Neuronal stem cell (in vitro differentiated cells): ENCODE measurements around the gene CACNA1I.

Experiments used
- DNase-seq: peaks from one replicate; pipeline ENCODE4 v3.0.0-alpha.2; 2013; ENCODE audit warnings: low spot score
- H2AFZ ChIP-seq: one replicate; pipeline ENCODE4 v1.6.1; 2013; ENCODE audit warnings: mild to moderate bottlenecking, low read length, inconsistent platforms
- H2AK5ac ChIP-seq: 2 replicates; pipeline ENCODE4 v1.6.1; 2013; ENCODE audit warnings: low read depth, mild to moderate bottlenecking, inconsistent platforms, low read length, moderate library complexity, mixed read lengths
- H2BK120ac ChIP-seq: 2 replicates; pipeline ENCODE4 v1.6.1; 2013; ENCODE audit warnings: low read depth, mild to moderate bottlenecking, inconsistent platforms, low read length, moderate library complexity, mixed read lengths
- H2BK12ac ChIP-seq: one replicate; pipeline ENCODE4 v1.6.1; 2013; ENCODE audit warnings: low read length, inconsistent platforms
- H2BK15ac ChIP-seq: 2 replicates; pipeline ENCODE4 v1.6.1; 2013; ENCODE audit warnings: mild to moderate bottlenecking, low read length, inconsistent platforms, mixed read lengths
- H2BK5ac ChIP-seq: one replicate; pipeline ENCODE4 v1.6.1; 2013; ENCODE audit warnings: inconsistent platforms, mild to moderate bottlenecking, low read length, moderate library complexity
- H3K14ac ChIP-seq: one replicate; pipeline ENCODE4 v1.6.1; 2013; ENCODE audit warnings: low read length, inconsistent platforms
- H3K18ac ChIP-seq: 2 replicates; pipeline ENCODE4 v1.6.1; 2013; ENCODE audit warnings: low read length, inconsistent platforms
- H3K23ac ChIP-seq: 2 replicates; pipeline ENCODE4 v1.6.1; 2013; ENCODE audit warnings: low read depth, mild to moderate bottlenecking, mixed read lengths, low read length, inconsistent platforms; ENCODE audit not compliant: poor library complexity
- H3K27ac ChIP-seq: replicated peaks from 3 replicates; pipeline ENCODE4 v1.5.1; 2013; ENCODE audit warnings: low read length, inconsistent platforms
- H3K27me3 ChIP-seq, 3 experiments: 2 replicates each; pipeline ENCODE4 v1.6.1; 2013; ENCODE audit warnings: low read length in 3 of 3, mild to moderate bottlenecking in 2 of 3, inconsistent platforms in 1 of 3, low read depth in 1 of 3, mixed read lengths in 1 of 3, moderate library complexity in 1 of 3; ENCODE audit not compliant: control insufficient read depth in 3 of 3, insufficient read depth in 3 of 3
- H3K36me3 ChIP-seq, 2 donors: replicated peaks in 1 of 2; 2 replicates each; pipeline ENCODE4 v1.6.1; 2013; ENCODE audit warnings: low read length in 2 of 2; ENCODE audit not compliant: control insufficient read depth in 2 of 2, insufficient read depth in 2 of 2
- H3K4ac ChIP-seq: 2 replicates; pipeline ENCODE4 v1.6.1; 2013; ENCODE audit warnings: inconsistent platforms, mild to moderate bottlenecking, low read length, moderate library complexity
- H3K4me1 ChIP-seq, 2 donors: 1 replicate in 1 of 2; 2 replicates in 1 of 2; pipeline ENCODE4 v1.6.1; 2013; ENCODE audit warnings: low read length in 2 of 2, low read depth in 1 of 2; ENCODE audit not compliant: control insufficient read depth in 2 of 2, insufficient read depth in 1 of 2
- H3K4me2 ChIP-seq: one replicate; pipeline ENCODE4 v1.6.1; 2013; ENCODE audit warnings: mild to moderate bottlenecking, low read length, inconsistent platforms; ENCODE audit not compliant: insufficient read depth, poor library complexity, severe bottlenecking
- H3K4me3 ChIP-seq, 2 donors: 2 replicates each; pipeline ENCODE4 v1.5.1; 2013; ENCODE audit warnings: low read length in 2 of 2, mild to moderate bottlenecking in 2 of 2, inconsistent platforms in 1 of 2, moderate library complexity in 1 of 2
- H3K79me1 ChIP-seq: one replicate; pipeline ENCODE4 v1.6.1; 2013; ENCODE audit warnings: low read depth, mild to moderate bottlenecking, inconsistent platforms, low read length, moderate library complexity
- H3K9ac ChIP-seq: one replicate; pipeline ENCODE4 v1.6.1; 2013; ENCODE audit warnings: mild to moderate bottlenecking, low read depth, low read length, inconsistent platforms; ENCODE audit not compliant: poor library complexity
- H3K9me3 ChIP-seq, 2 donors: replicated peaks in 1 of 2; 2 replicates each; pipeline versions ENCODE3 to v1.6.1; 2013; ENCODE audit warnings: low read length in 2 of 2, mild to moderate bottlenecking in 2 of 2, inconsistent platforms in 1 of 2, low read depth in 1 of 2, mixed read lengths in 1 of 2, moderate library complexity in 1 of 2; ENCODE audit not compliant: control insufficient read depth in 2 of 2, insufficient read depth in 1 of 2
- H4K8ac ChIP-seq: one replicate; pipeline ENCODE4 v1.6.1; 2013; ENCODE audit warnings: low read depth, mild to moderate bottlenecking, inconsistent platforms, low read length, moderate library complexity
- H4K91ac ChIP-seq: one replicate; pipeline ENCODE4 v1.6.1; 2013; ENCODE audit warnings: low read length, low read depth, mild to moderate bottlenecking, inconsistent platforms; ENCODE audit not compliant: poor library complexity
- WGBS, 2 donors: extraction: QIAGEN DNeasy Blood & Tissue Kit; methylation state at CpG; one replicate each; pipeline ENCODE4 v1.1.7; 2013; ENCODE audit warnings: missing lambda C conversion rate in 2 of 2, mixed read lengths in 1 of 2; ENCODE audit not compliant: insufficient read length in 2 of 2, insufficient replicate concordance in 1 of 2; ENCODE audit errors: extremely low coverage in 2 of 2; 5-methylcytosine and 5-hydroxymethylcytosine counted together

Gene CACNA1I

DNA sequence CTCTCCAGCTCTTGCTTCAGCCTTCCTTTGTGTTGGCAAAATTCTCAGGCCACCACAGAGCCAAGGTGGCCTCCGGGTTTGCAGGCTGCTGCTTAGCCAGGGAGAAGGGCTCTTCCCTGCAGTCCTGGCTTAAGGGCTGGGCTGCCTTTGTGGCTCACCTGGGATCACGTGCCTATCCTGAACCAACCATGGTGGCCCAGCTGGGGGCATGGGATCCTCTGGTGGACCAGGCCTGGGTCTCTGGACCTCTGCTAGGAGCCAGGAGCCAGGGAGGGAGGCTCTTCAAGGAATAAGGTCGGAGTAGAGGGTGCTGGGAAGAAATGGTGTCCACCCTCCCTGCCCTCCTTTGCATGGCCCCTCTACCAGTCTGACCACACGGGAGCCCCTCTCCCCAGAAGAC is 43.9 kb downstream of the CACNA1I start:
- Histone ChIP-seq H3K9me3 (peaks cover 0 to 4% of the 10 kb centered on the region in 2 donors), H4K91ac (no peak overlapping the region), H3K18ac (no peak overlapping the region), H3K36me3 (no peaks in the 10 kb centered on the region), H2BK12ac (no peak overlapping the region), H3K4me2 (no peak overlapping the region), H2BK5ac (no peak overlapping the region), H3K9ac (no peak overlapping the region), H3K4me1 (peaks cover 0 to 3% of the 10 kb centered on the region in 2 donors), H2BK15ac (peak overlapping the region; percentile 11), H3K4me3 (no peak overlapping the region), H3K27ac (no peak overlapping the region), H2BK120ac (no peak overlapping the region), H3K23ac (no peak overlapping the region), H4K8ac (no peak overlapping the region), H3K27me3 (no peaks in the 10 kb centered on the region), H3K4ac (no peak overlapping the region), H2AK5ac (no peak overlapping the region), H3K79me1 (no peaks in the 10 kb centered on the region), H2AFZ (no peak overlapping the region), H3K14ac (no peak overlapping the region)
- DNase-seq: no peak
- WGBS, 2 donors: no CpG with 5 or more reads among the region's 4 CpGs

DNA sequence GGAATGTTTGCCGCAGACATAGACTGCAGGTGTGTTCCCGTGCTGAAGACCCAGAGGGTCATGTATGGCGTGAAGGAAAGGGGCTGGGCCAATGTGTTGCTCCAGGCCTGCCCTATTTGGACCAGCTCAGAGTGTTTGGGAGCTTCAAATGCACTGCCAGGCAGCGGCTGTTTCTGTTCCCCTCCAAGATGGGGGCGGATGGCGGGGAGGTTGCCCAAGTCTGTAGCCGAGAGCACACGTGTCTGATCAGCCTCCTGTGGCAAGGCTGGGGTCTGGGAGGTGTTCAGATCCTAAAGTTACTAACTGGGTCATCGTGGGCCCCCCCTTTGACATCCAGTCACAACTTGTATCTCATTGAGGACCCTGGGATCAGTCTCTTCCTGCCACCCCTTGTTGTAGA is 45.5 kb downstream of the CACNA1I start:
- Histone ChIP-seq H3K27me3 (no peaks in the 10 kb centered on the region), H3K14ac (no peak overlapping the region), H3K18ac (no peak overlapping the region), H3K4me3 (no peak overlapping the region), H3K4ac (no peak overlapping the region), H3K36me3 (no peaks in the 10 kb centered on the region), H2AK5ac (no peak overlapping the region), H2BK5ac (no peak overlapping the region), H2BK12ac (no peak overlapping the region), H4K91ac (no peak overlapping the region), H3K27ac (no peak overlapping the region), H2BK120ac (no peak overlapping the region), H2BK15ac (no peak overlapping the region), H3K9ac (no peak overlapping the region), H3K9me3 (peaks cover 0 to 4% of the 10 kb centered on the region in 2 donors), H3K23ac (no peak overlapping the region), H3K79me1 (no peaks in the 10 kb centered on the region), H3K4me1 (peaks cover 0 to 3% of the 10 kb centered on the region in 2 donors), H2AFZ (no peak overlapping the region), H4K8ac (no peak overlapping the region), H3K4me2 (no peak overlapping the region)
- WGBS, 2 donors: no CpG with 5 or more reads among the region's 9 CpGs
- no peak for DNase-seq

DNA sequence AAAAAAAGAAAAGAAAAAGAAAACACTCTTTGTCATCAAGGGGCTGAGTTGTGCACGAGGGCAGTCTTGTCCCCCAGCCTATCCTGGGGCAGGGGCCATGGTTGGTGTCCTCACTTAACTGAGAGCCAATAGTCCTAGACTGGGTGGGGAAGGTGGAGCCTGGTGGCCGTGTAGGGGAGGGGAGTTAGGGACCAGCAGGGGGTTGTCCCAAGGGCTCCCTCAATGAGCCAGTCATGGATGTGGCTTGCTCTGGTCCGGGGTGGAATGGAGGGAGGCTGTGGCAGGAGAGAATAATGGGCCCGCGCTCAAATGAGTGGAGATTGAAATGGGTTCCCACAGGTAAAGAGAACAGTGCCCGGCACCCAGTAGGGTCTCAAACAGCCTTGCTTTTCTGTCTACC is 46.2 kb downstream of the CACNA1I start:
- Histone ChIP-seq H3K4ac (no peak overlapping the region), H2BK12ac (no peak overlapping the region), H4K8ac (no peak overlapping the region), H3K36me3 (no peaks in the 10 kb centered on the region), H4K91ac (no peak overlapping the region), H2BK5ac (no peak overlapping the region), H3K23ac (no peak overlapping the region), H3K27ac (no peak overlapping the region), H2AFZ (no peak overlapping the region), H3K9me3 (peaks cover 0 to 4% of the 10 kb centered on the region in 2 donors), H2BK120ac (no peak overlapping the region), H2AK5ac (peak overlapping the region; percentile 93), H3K4me2 (no peak overlapping the region), H3K4me3 (no peak overlapping the region), H3K79me1 (no peaks in the 10 kb centered on the region), H3K18ac (peak overlapping the region; percentile 32), H3K4me1 (peaks cover 0 to 3% of the 10 kb centered on the region in 2 donors), H3K14ac (no peak overlapping the region), H2BK15ac (no peak overlapping the region), H3K27me3 (no peaks in the 10 kb centered on the region), H3K9ac (no peak overlapping the region)
- WGBS, 2 donors: no CpG with 5 or more reads among the region's 6 CpGs
- DNase-seq: no peak

DNA sequence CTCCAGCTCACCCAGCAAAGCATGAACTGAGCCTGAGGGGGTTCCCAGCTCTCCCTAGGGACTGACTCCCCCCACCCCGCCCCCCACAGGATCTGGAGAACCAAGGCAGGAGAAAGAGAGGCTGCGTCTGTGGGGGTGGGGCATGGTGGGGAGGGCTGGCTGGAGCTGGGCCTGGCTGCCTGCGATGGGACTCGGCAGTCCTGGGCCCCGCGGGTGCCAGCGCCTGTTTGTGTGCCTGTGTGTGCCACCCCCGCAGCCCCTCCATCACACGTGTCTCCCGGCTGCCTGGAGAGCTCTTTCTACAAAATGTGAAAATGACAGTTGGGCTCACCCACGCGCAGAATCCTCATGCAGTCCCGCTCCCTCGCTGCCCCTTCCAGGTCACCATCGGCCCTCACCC is 46.8 kb downstream of the CACNA1I start:
- no peak overlapping the region for H2BK120ac ChIP-seq
- H3K27ac ChIP-seq: no peak overlapping the region
- no peak overlapping the region for H3K4me2 ChIP-seq
- H2BK5ac ChIP-seq: no peak overlapping the region
- no peaks in the 10 kb centered on the region for H3K79me1 ChIP-seq
- no peak overlapping the region for H3K4me3 ChIP-seq
- H3K4me1 ChIP-seq: peaks cover 0 to 3% of the 10 kb centered on the region in 2 donors
- H3K4ac ChIP-seq: no peak overlapping the region
- no peak overlapping the region for H3K9ac ChIP-seq
- peak overlapping the region; percentile 93 for H2AK5ac ChIP-seq
- H3K14ac ChIP-seq: peak overlapping the region; percentile 79
- no peak overlapping the region for H4K8ac ChIP-seq
- no peak overlapping the region for H4K91ac ChIP-seq
- H3K9me3 ChIP-seq: peaks cover 0 to 4% of the 10 kb centered on the region in 2 donors
- DNase-seq: no peak
- H3K23ac ChIP-seq: peak overlapping the region; percentile 71
- H3K27me3 ChIP-seq: peaks cover 0 to 2% (median 0%) of the 10 kb centered on the region in 3 experiments
- peak overlapping the region; percentile 7 for H2AFZ ChIP-seq
- no peaks in the 10 kb centered on the region for H3K36me3 ChIP-seq
- H2BK15ac ChIP-seq: peak overlapping the region; percentile 75
- no peak overlapping the region for H2BK12ac ChIP-seq
- peak overlapping the region; percentile 76 for H3K18ac ChIP-seq
- no CpG with 5 or more reads among the region's 15 CpGs for WGBS, 2 donors
